Stimulated activated CD4-positive, alpha-beta T cell treated with anti-CD3 and anti-CD28 coated beads, Interleukin-4, amount 100 ng/mL, for 1 hour (primary cell): ENCODE data around the gene ABCC3.
A peak's percentile ranks its signal among the peaks of the same experiment; 100 is the strongest.
"Not testable (repeated sequence)": the region's sequence is repeated elsewhere in the genome, so short reads cannot be mapped to it uniquely, and the experiment has no call there.

Experiments used
- DNase-seq: peaks from one replicate; pipeline ENCODE4 v3.0.0-alpha.2; 2020

ABCC3 gene

GRCh38 chr17:50687200-50688066 lies 52.8 kb downstream of the ABCC3 start:
- no peak for DNase-seq

GRCh38 chr17:50688245-50688644 lies 53.6 kb downstream of the ABCC3 start:
- no peak for DNase-seq

DNA sequence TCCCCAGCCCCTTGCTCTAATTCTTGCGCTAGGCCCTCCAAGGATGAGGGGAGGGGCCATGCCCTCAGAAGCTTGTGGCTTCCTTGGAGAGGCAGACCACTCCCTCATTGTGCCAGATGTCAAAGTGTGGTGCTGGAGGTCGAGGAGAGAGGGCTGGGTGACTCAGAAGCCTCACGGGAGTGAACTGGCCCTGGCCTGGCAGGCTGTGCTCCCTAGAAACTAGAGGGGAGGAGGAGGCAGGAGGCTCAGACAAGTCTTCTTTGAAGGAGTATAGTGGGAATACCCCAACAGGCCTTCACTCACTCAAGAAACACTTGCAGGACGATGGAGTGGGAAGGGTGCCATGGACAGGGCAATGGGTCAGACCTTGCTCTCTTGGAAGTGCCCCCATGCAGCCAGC lies 54.6 kb downstream of the ABCC3 start:
- DNase-seq, result no peak

- no peak for DNase-seq
Observed at GRCh38 chr17:50689956-50690886, 55.5 kb downstream of the ABCC3 start.

DNA sequence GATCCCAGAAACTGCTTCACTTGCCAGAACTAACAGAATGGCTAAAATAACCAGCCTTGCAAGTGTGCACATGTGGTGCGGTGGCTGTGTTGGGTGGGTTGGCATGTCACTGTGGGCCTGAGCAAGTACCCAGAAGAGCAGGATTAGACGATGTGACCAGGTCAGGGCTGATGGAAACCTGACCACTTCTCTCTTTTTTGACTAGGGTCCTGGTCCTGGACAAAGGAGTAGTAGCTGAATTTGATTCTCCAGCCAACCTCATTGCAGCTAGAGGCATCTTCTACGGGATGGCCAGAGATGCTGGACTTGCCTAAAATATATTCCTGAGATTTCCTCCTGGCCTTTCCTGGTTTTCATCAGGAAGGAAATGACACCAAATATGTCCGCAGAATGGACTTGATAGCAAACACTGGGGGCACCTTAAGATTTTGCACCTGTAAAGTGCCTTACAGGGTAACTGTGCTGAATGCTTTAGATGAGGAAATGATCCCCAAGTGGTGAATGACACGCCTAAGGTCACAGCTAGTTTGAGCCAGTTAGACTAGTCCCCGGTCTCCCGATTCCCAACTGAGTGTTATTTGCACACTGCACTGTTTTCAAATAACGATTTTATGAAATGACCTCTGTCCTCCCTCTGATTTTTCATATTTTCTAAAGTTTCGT lies 56.3 kb downstream of the ABCC3 start:
- DNase-seq, result no peak

DNA sequence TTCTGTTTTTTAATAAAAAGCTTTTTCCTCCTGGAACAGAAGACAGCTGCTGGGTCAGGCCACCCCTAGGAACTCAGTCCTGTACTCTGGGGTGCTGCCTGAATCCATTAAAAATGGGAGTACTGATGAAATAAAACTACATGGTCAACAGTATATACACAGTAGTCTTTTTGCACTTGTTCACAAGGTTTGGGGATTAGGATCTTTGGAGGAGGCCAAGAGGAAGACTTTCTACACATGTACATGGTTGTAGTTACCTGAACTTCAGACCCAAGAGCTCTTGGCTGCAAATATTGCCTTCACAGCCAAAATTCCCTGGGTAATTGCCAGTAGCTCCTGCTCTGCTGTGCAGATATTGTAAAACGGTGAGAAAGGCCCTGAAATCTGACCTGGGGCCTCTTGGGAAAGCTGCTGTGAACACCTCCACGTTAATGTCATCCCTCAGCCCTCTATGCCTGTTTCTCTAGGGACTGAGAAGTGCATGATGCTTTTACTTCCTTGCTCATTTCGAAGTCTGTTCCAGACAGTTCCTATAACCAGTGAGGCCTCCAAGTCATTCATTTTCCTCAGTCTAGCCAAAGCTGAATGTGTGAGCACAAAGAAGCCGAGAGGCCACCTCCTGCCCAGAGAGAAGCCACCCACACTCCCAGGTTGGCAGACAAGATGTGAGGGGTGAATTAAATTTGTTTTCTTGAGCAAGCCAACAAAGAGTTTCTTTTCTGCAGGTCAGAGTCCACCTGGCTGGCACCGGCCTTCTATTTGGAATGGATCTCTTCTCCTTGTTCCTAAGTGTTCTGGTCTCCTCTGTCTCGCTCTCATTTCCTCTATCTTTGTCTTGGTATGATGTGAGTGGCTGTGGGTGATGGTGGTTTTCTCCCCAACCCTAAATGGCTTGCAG lies 57.1 kb downstream of the ABCC3 start:
- DNase-seq, result no peak

- no peak for DNase-seq
Observed at GRCh38 chr17:50692448-50693035, 57.9 kb downstream of the ABCC3 start.

GRCh38 chr17:50693036-50693682 lies 58.5 kb downstream of the ABCC3 start:
- DNase-seq, result no peak

- DNase-seq, result no peak
Observed at GRCh38 chr17:50696365-50696879, 61.7 kb downstream of the ABCC3 start.

DNA sequence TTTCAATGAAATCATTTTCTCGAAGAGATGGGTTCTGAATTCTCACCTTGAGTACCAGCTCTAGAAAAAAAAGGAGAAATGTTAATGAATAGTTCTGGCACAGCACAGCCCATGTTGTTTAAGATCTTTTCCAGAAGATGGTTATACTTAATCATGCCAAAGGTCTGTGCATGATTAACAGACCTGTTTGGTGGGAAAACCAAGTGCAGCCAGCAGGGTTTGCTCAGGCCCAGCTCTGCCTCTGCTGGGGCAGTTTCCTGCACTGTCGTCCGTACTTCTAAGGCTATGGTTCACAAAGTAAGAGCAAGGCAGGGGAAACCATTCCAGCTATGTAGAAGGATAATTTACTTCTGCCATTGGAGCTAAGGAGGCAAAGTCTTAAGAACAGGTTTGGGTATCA lies 62.4 kb downstream of the ABCC3 start:
- DNase-seq, result no peak

GRCh38 chr17:50697663-50698272 lies 63.1 kb downstream of the ABCC3 start:
- no peak for DNase-seq

- no peak for DNase-seq
Observed at GRCh38 chr17:50699410-50699809, 64.7 kb downstream of the ABCC3 start.

- DNase-seq, result no peak
Observed at GRCh38 chr17:50703162-50703561, 68.5 kb downstream of the ABCC3 start.

DNA sequence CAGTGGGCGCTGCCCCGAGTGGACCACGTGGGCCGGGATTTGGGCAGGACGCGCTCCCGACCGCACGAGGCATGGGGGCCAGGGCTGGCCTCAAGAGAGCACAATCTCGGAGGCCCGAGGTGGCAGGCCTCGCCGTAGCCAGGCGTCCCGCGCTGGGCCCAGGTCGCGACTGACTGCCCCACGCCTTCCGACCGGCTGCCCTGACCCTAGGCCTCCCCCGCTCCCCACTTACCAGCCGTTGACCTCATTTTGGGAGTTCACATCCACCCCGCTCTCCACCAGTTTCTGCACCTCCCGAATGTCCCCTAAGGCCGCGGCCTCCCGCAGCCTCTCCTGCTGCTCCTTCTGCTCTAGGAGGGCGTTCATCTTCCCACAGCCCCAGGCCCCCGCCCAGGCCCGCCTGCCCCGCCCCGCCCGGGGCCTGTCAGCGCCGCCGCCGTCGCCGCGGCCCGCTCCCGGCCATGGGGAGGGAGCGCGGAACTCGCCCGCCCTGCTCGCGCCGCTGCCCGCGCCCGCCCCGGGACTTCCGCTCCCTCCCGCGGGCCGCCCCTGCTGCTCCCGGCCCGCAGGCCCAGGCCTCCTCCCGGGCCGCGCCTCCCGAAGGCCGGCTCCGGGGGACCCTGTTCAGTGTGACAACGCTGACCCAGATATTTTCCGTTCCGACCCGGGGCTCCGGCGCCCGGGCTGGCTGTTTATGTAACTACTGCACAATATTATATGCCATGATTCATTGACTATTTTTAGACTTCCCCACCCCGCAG lies 72.8 kb downstream of the ABCC3 start, which contains the start of gene ANKRD40:
Gene ANKRD40 (minus strand): TSS at position 626 of the 761 bp plus-strand sequence. CDS start 260 bp downstream, at position 366.
- DNase-seq, result peak; percentile 87

GRCh38 chr17:50708050-50709000 lies 73.6 kb downstream of the ABCC3 start:
- no peak for DNase-seq

DNA sequence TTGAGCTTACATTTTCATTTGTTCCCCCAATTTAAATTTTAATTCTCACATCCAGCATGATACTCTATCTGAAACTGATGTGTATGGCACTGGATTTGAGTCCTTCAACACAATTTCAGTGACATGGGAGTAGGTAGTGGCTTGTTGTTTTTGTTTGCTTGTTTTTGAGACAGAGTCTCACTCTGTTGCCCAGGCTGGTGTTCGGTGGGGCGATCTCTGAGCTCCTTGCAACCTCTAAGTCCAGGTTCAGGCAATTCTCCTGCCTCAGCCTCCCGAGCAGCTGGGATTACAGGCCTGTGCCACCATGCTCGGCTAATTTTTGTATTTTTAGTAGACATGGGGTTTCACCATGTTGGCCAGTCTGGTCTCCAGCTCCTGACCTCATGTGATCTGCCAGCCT lies 74.4 kb downstream of the ABCC3 start:
- not testable (repeated sequence) for DNase-seq

GRCh38 chr17:50710025-50710424 lies 75.3 kb downstream of the ABCC3 start:
- DNase-seq, result no peak

DNA sequence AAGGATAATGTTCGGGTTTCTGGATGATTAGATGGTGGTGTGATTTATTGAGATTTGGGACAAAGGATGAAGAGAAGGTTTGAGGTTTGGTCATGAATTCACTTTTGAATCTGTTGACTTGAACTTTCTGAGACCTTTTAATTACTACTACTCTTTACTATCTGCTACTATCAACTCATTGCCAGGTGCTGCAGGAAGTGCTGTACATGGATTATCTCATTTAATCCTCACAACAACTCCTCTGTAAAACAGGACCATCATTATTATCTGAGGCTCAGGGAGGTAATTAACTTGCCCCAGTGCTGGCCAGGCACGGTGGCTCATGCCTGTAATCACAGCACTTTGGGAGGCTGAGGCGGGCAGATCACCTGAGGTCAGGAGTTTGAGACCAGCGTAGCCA lies 76.0 kb downstream of the ABCC3 start:
- DNase-seq, result no peak
